ENCODE results near the gene STXBP6. TPM values are rescaled to one million over a fixed set of nuclear protein-coding genes. Genes with fewer than 3 reads are reported as not detected.

The STXBP6 gene
- total RNA-seq, 1 experiment from 2014 or later: 0.27 TPM

- ChIA-PET CTCF (no interaction called here), RAD21 (ENCODE audit: low non-redundant PET in 1 of 2, low total read pairs in 2 of 2, uncharacterized antibody in 2 of 2, unreplicated experiment in 2 of 2) (no interaction called here), POLR2A (no interaction called here)
- H3K79me2 ChIP-seq (ENCODE audit: insufficient read depth, low read length): no peaks in the 10 kb centered on the region
- H3K9me2 ChIP-seq (ENCODE audit: insufficient read depth): no peaks in the 10 kb centered on the region
- H2AFZ ChIP-seq (ENCODE audit: low read depth, low read length, poor library complexity, severe bottlenecking): no peak overlapping the region
- H3K4me3 ChIP-seq (replicated peaks in 1 of 2; ENCODE audit: low read depth in 1 of 2, low read length in 2 of 2): no peak overlapping the region
- no peaks in the 10 kb centered on the region for H4K20me1 ChIP-seq (ENCODE audit: insufficient read depth)
- no peaks in the 10 kb centered on the region for H3K27me3 ChIP-seq (ENCODE audit: insufficient read depth, low read length)
- no peaks in the 10 kb centered on the region for H3K4me1 ChIP-seq (ENCODE audit: control insufficient read depth in 1 of 2, insufficient read depth in 2 of 2, low read length in 2 of 2)
- ATAC-seq (no peak), DNase-seq (ENCODE audit: low read depth, low spot score) (no peak)
- TF ChIP-seq ATF3 (IDR thresholded peaks at IDR 0.05) (no peak), EZH2phosphoT487 (IDR thresholded peaks at IDR 0.05; ENCODE audit: borderline replicate concordance) (no peak), EGR1 (IDR thresholded peaks at IDR 0.05; ENCODE audit: low read depth) (no peak), MAX (IDR thresholded peaks at IDR 0.05) (no peak)
- H3K36me3 ChIP-seq (ENCODE audit: control insufficient read depth in 1 of 2, insufficient read depth in 2 of 2, low read length in 2 of 2): no peaks in the 10 kb centered on the region
- no TSS peak for BruUV-seq (replicated peaks)
- H3K9me3 ChIP-seq (ENCODE audit: control insufficient read depth in 1 of 2, insufficient read depth in 1 of 2, low read depth in 1 of 2, low read length in 2 of 2): peaks cover 0 to 9% of the 10 kb centered on the region in 2 experiments; a peak in 1 of 4 replicates
- intact Hi-C loops (cut with micrococcal nuclease): no loop called here
- no peak overlapping the region for H3K27ac ChIP-seq (ENCODE audit: low read depth, low read length)
- no peak overlapping the region for H3K4me2 ChIP-seq (ENCODE audit: low read length)
- H3K9ac ChIP-seq (ENCODE audit: low read length): no peak overlapping the region
Measured at GRCh38 chr14:24851406-24851805, 198.5 kb downstream of the STXBP6 start.

- Histone ChIP-seq H3K9me3 (ENCODE audit: control insufficient read depth in 1 of 2, insufficient read depth in 1 of 2, low read depth in 1 of 2, low read length in 2 of 2) (peaks cover 0 to 9% of the 10 kb centered on the region in 2 experiments; a peak in 1 of 4 replicates), H3K79me2 (ENCODE audit: insufficient read depth, low read length) (no peaks in the 10 kb centered on the region), H3K27ac (ENCODE audit: low read depth, low read length) (no peak overlapping the region), H3K4me1 (ENCODE audit: control insufficient read depth in 1 of 2, insufficient read depth in 2 of 2, low read length in 2 of 2) (no peaks in the 10 kb centered on the region), H3K4me3 (replicated peaks in 1 of 2; ENCODE audit: low read depth in 1 of 2, low read length in 2 of 2) (no peak overlapping the region), H3K27me3 (ENCODE audit: insufficient read depth, low read length) (no peaks in the 10 kb centered on the region), H2AFZ (ENCODE audit: low read depth, low read length, poor library complexity, severe bottlenecking) (no peak overlapping the region), H3K36me3 (ENCODE audit: control insufficient read depth in 1 of 2, insufficient read depth in 2 of 2, low read length in 2 of 2) (no peaks in the 10 kb centered on the region), H3K4me2 (ENCODE audit: low read length) (no peak overlapping the region), H4K20me1 (ENCODE audit: insufficient read depth) (no peaks in the 10 kb centered on the region), H3K9ac (ENCODE audit: low read length) (no peak overlapping the region), H3K9me2 (ENCODE audit: insufficient read depth) (no peaks in the 10 kb centered on the region)
- DNase-seq (ENCODE audit: low read depth, low spot score) (no peak), ATAC-seq (no peak)
- ChIA-PET POLR2A (no interaction called here), RAD21 (ENCODE audit: low non-redundant PET in 1 of 2, low total read pairs in 2 of 2, uncharacterized antibody in 2 of 2, unreplicated experiment in 2 of 2) (no interaction called here), CTCF (no interaction called here)
- intact Hi-C loops (cut with micrococcal nuclease): no loop called here
- no peak for TF ChIP-seq CBX3 (IDR thresholded peaks at IDR 0.05; ENCODE audit: low read depth)
- no peak for TF ChIP-seq ZBTB33 (IDR thresholded peaks at IDR 0.05; ENCODE audit: extremely low read depth, insufficient replicate concordance, low read length)
- no peak for TF ChIP-seq POLR2A (IDR thresholded peaks at IDR 0.05; ENCODE audit: borderline replicate concordance, extremely low read depth, insufficient read depth, insufficient read length)
- no TSS peak for BruUV-seq (replicated peaks)
Measured at GRCh38 chr14:24850072-24850471, 199.9 kb downstream of the STXBP6 start.

Data from HCT116 (cell line).